Measurements from ENCODE around the gene DRGX.
A peak's percentile ranks its signal among the peaks of the same experiment; 100 is the strongest.

DRGX gene

GRCh38 chr10:49407552-49408137 is 11.8 kb upstream of the DRGX start:
- DNase-seq: peak; percentile 75

GRCh38 chr10:49407151-49407550 is 11.3 kb upstream of the DRGX start:
- no peak for DNase-seq

GRCh38 chr10:49404321-49404878 is 8.5 kb upstream of the DRGX start:
- DNase-seq: no peak

- no peak for DNase-seq
These were observed 7.5 kb upstream of the DRGX start for GRCh38 chr10:49403363-49403762.

GRCh38 chr10:49400365-49400764 is 4.5 kb upstream of the DRGX start:
- DNase-seq: no peak

- DNase-seq: no peak
These were observed 3.1 kb upstream of the DRGX start for GRCh38 chr10:49398986-49399385.

GRCh38 chr10:49398000-49398861 is 2.3 kb upstream of the DRGX start:
- peak; percentile 50 for DNase-seq

- no peak for DNase-seq
These were observed 1.4 kb upstream of the DRGX start for GRCh38 chr10:49397036-49397999.

GRCh38 chr10:49396666-49396999 is 744 bp upstream of the DRGX start:
- no peak for DNase-seq

GRCh38 chr10:49394933-49395740 is 752 bp downstream of the DRGX start:
- DNase-seq: no peak

- DNase-seq: no peak
These were observed 2.1 kb downstream of the DRGX start for GRCh38 chr10:49393757-49394156.

GRCh38 chr10:49393301-49393700 is 2.6 kb downstream of the DRGX start:
- DNase-seq: no peak

GRCh38 chr10:49389361-49389933 is 6.4 kb downstream of the DRGX start:
- no peak for DNase-seq

GRCh38 chr10:49388161-49388560 is 7.7 kb downstream of the DRGX start:
- no peak for DNase-seq

- DNase-seq: no peak
These were observed 8.8 kb downstream of the DRGX start for GRCh38 chr10:49387071-49387470.

- DNase-seq: no peak
These were observed 9.7 kb downstream of the DRGX start for GRCh38 chr10:49385939-49386922.

GRCh38 chr10:49384268-49384953 is 11.5 kb downstream of the DRGX start:
- DNase-seq: no peak

GRCh38 chr10:49383853-49384252 is 12.0 kb downstream of the DRGX start:
- DNase-seq: no peak

- DNase-seq: no peak
These were observed 13.1 kb downstream of the DRGX start for GRCh38 chr10:49382826-49383225.

GRCh38 chr10:49382226-49382625 is 13.7 kb downstream of the DRGX start:
- no peak for DNase-seq

Data from activated CD4-positive, alpha-beta T cell treated with anti-CD3 and anti-CD28 coated beads, Interleukin-10, Interleukin-2, amounts not matched to agents 100 ng/mL and 50 ng/mL, durations not matched to agents 16 hours and 8 hours (primary cell).